Thoracic aorta (tissue), 2 donors: Measurements from ENCODE around the gene PCDHA1. TPM values are rescaled to one million over a fixed set of nuclear protein-coding genes. Genes with fewer than 3 reads are reported as not detected.

Experiments used
- ATAC-seq: fragments of 150-250 bp; one replicate; pipeline ENCODE4 v1.8.0; 2017; ENCODE audit warnings: low read depth; ENCODE audit not compliant: insufficient number of reproducible peaks, low FRiP score
- DNase-seq: peaks from one replicate; pipeline ENCODE4 v3.0.0-alpha.2; 2020; ENCODE audit warnings: low spot score
- H3K27ac ChIP-seq, 2 donors: fragments of 200-600 bp; sonication (generic); 1 replicate in 1 of 2; 2 replicates in 1 of 2; pipeline ENCODE4 v1.5.1; 2016; ENCODE audit warnings: mild to moderate bottlenecking in 2 of 2, moderate library complexity in 2 of 2
- H3K27me3 ChIP-seq: fragments of 200-600 bp; sonication (generic); replicated peaks from 2 replicates; pipeline ENCODE4 v1.6.0; 2016; ENCODE audit warnings: mild to moderate bottlenecking; ENCODE audit not compliant: insufficient read depth
- H3K36me3 ChIP-seq: fragments of 200-600 bp; sonication (generic); one replicate; pipeline ENCODE4 v1.5.1; 2016
- H3K4me1 ChIP-seq, 2 donors: fragments of 200-600 bp; sonication (generic); 1 replicate in 1 of 2; 2 replicates in 1 of 2; pipeline versions ENCODE4 v1.5.1 to v1.6.0; 2016; ENCODE audit warnings: low read depth in 2 of 2, mild to moderate bottlenecking in 1 of 2; ENCODE audit not compliant: control insufficient read depth in 1 of 2
- H3K4me3 ChIP-seq: fragments of 200-600 bp; sonication (generic); 2 replicates; pipeline ENCODE4 v1.5.1; 2016; ENCODE audit warnings: mild to moderate bottlenecking
- H3K9me3 ChIP-seq: fragments of 200-600 bp; sonication (generic); 2 replicates; pipeline ENCODE4 v1.5.1; 2016
- total RNA-seq, 2 donors: library from RNA; depleted of rRNA; stranded (reverse); fragments of >200 nt; gene quantifications; one replicate each; pipeline versions ENCODE4 v1.1.0 to v1.2.3, GENCODE V29; 2016
- TF ChIP-seq, protein P1 (sequence below): fragments of 200-600 bp; sonication (generic); IDR thresholded peaks from one replicate; pipeline ENCODE4 v1.5.1; 2019; ENCODE audit warnings: antibody characterized with exemption

PCDHA1 gene
- total RNA-seq, 2 donors from 2014 or later = not detected

DNA sequence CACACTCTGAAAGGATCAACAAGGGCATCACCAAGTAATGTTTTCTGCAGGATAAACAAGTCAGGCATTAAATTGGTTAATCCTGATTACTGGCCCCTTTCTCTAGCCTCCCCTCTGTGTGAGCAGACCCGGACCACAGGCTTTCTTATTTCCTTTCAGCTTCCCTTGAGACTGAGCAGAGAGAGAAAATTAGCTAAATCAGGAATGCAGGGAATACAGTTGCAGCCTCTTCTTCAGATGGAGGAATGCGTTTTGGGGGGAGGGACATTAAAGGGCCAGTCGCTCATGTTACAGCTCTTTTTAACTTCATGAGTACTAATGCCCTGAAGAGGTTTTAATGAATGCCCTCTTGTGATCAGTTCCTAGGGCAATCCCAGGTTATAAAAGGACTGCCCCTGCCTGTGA lies 200.2 kb downstream of the PCDHA1 start:
- H3K27ac ChIP-seq = no peak overlapping the region
- no peaks in the 10 kb centered on the region for H3K4me1 ChIP-seq
- no peak overlapping the region for H3K4me3 ChIP-seq
- H3K27me3 ChIP-seq = no peaks in the 10 kb centered on the region
- TF ChIP-seq, protein P1, sequence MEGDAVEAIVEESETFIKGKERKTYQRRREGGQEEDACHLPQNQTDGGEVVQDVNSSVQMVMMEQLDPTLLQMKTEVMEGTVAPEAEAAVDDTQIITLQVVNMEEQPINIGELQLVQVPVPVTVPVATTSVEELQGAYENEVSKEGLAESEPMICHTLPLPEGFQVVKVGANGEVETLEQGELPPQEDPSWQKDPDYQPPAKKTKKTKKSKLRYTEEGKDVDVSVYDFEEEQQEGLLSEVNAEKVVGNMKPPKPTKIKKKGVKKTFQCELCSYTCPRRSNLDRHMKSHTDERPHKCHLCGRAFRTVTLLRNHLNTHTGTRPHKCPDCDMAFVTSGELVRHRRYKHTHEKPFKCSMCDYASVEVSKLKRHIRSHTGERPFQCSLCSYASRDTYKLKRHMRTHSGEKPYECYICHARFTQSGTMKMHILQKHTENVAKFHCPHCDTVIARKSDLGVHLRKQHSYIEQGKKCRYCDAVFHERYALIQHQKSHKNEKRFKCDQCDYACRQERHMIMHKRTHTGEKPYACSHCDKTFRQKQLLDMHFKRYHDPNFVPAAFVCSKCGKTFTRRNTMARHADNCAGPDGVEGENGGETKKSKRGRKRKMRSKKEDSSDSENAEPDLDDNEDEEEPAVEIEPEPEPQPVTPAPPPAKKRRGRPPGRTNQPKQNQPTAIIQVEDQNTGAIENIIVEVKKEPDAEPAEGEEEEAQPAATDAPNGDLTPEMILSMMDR = no peak
- DNase-seq (no peak), ATAC-seq (no peak)
- no peaks in the 10 kb centered on the region for H3K36me3 ChIP-seq
- H3K9me3 ChIP-seq = no peaks in the 10 kb centered on the region

DNA sequence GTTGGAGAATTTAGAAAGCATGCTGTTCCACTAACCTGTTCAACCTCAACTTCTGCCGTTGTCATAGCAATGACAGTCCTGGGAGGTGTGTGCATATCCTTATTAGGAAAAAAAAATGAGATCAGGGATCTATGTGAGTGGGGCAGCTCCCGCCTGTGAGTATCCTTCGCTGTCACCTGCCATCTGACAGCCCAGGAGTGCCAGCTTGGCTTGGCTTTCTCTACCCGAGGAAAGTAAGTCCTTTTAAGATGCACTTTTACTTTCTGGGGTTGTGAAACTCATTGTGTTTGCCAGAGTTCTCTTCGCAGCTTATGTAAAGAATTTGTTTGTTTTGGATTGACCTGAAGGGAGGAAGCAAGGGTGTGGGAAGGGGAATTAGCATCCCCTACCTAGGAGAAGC lies 202.2 kb downstream of the PCDHA1 start:
- Histone ChIP-seq H3K4me1 (no peaks in the 10 kb centered on the region), H3K4me3 (no peak overlapping the region), H3K27me3 (no peaks in the 10 kb centered on the region), H3K27ac (no peak overlapping the region), H3K9me3 (no peaks in the 10 kb centered on the region), H3K36me3 (no peaks in the 10 kb centered on the region)
- DNase-seq (no peak), ATAC-seq (no peak)
- TF ChIP-seq, protein P1 = no peak

DNA sequence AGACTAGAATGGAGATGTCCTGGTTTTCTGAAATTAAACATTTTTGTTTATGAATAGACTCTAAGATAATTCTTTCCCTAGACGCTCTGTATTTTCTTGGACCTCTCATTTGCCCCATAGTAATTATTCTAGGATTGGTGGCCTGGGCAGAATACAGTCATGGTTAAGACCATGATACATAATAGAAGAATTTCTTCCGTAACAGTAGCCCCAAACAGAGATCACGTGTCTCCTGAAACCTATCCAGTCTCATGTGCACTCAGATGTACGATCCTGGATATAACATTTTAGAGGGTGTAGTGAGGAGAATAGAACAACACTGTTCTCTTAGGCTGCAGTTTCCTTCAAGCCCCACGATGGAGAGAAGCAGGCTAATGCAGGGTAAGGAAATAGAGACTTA lies 202.7 kb downstream of the PCDHA1 start:
- Histone ChIP-seq H3K4me1 (no peaks in the 10 kb centered on the region), H3K9me3 (no peaks in the 10 kb centered on the region), H3K36me3 (no peaks in the 10 kb centered on the region), H3K4me3 (no peak overlapping the region), H3K27me3 (no peaks in the 10 kb centered on the region), H3K27ac (no peak overlapping the region)
- DNase-seq (no peak), ATAC-seq (no peak)
- TF ChIP-seq, protein P1 = no peak

DNA sequence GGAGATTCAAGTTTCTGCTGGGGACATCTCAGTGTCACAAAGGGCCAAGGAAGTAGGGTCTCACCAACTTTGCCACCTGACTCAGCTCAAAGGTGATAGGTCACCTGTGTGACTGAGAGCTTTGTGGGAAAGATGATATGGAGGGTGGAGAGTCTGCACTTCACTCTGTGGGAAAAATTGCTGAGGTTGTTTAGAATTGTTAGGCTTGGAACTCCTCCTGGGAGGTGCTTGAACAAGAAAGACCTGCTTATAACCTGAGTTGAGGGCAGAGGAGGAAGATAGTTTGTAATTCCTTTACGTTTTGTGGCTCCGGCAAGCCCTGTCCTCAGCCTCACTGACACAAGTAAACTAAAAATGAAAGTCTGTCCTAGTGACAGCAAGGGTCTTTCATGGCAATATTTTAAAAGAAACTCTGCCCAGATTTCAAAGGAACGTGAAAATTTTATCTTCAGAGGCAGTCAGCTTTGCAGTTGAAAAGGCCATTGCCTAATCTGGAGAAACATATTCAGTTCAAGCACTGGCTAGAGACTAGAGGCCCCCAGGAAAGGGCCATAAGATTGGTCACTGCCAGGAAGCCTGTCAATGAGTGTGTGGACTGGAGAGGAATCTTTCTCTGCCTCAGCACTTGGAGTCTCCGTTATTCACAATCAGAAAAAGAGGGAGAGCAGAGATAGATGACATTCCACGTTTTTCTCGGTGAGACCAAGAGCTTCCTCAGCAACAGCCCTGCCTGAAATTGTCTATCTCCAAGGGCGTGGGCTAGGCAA lies 203.5 kb downstream of the PCDHA1 start:
- no peak for DNase-seq
- no peak for ATAC-seq
- no peak overlapping the region for H3K4me3 ChIP-seq
- TF ChIP-seq, protein P1 = no peak
- no peaks in the 10 kb centered on the region for H3K36me3 ChIP-seq
- H3K27me3 ChIP-seq = no peaks in the 10 kb centered on the region
- H3K27ac ChIP-seq = no peak overlapping the region
- no peaks in the 10 kb centered on the region for H3K9me3 ChIP-seq
- no peaks in the 10 kb centered on the region for H3K4me1 ChIP-seq

DNA sequence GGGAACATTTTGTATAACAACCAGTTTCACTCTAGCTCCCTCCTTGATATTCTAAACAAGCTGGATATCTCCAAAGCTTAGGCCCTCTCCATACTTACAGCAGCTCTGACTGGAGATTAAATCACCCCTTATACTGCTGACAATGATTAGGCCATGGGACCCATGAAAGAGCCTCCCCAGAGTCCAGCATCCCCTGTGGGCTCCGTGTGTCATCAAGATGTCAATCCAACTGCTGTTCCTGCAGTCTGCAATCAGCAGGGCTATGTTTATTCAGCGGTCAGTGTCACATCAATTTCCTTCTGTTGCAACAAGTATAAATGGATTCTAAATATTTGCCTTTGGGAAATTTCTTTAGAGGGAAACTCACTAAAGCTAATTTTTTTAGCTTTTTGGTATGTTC lies 206.9 kb downstream of the PCDHA1 start:
- ATAC-seq (no peak), DNase-seq (no peak)
- Histone ChIP-seq H3K4me3 (no peak overlapping the region), H3K9me3 (no peaks in the 10 kb centered on the region), H3K27ac (no peak overlapping the region), H3K36me3 (no peaks in the 10 kb centered on the region), H3K27me3 (no peaks in the 10 kb centered on the region), H3K4me1 (no peaks in the 10 kb centered on the region)
- TF ChIP-seq, protein P1 = no peak
